Mammary epithelial cell (primary cell): ENCODE measurements around the gene ALK.

Source experiments
- EZH2 ChIP-seq: IDR thresholded peaks from 2 replicates; pipeline ENCODE4 v1.6.1; 2012; ENCODE audit warnings: low read length, inconsistent platforms, borderline replicate concordance
- TF ChIP-seq, protein P1 (sequence below), 2 donors: IDR thresholded peaks in 1 of 2; conservative IDR thresholded peaks in 1 of 2; 2 replicates each; pipeline ENCODE4 v1.5.1; 2011 to 2012; ENCODE audit warnings: inconsistent platforms in 2 of 2, low read length in 2 of 2, mild to moderate bottlenecking in 2 of 2, control low read depth in 1 of 2, low read depth in 1 of 2; ENCODE audit not compliant: insufficient read depth in 1 of 2; ENCODE audit errors: extremely low read depth in 1 of 2

DNA sequence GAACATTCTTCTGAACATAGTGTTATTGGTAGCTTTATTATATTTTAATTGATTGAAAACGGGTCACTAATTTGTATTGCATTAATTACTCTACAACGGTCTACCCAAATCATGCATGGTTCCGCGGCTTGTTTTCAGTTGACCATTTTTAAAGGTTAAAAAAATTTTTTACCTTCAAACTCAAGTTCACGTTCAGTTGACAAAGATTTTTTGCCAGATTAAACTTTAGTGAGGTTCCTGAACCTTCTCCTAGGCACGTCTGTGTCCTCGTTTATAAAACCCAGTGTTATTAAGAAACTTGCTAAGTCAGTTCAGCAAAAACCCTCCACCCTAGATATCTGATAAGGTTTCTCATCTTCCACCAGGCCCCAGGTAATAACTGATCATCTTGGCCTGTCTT is 331.2 kb downstream of the ALK start:
- TF ChIP-seq, protein P1, sequence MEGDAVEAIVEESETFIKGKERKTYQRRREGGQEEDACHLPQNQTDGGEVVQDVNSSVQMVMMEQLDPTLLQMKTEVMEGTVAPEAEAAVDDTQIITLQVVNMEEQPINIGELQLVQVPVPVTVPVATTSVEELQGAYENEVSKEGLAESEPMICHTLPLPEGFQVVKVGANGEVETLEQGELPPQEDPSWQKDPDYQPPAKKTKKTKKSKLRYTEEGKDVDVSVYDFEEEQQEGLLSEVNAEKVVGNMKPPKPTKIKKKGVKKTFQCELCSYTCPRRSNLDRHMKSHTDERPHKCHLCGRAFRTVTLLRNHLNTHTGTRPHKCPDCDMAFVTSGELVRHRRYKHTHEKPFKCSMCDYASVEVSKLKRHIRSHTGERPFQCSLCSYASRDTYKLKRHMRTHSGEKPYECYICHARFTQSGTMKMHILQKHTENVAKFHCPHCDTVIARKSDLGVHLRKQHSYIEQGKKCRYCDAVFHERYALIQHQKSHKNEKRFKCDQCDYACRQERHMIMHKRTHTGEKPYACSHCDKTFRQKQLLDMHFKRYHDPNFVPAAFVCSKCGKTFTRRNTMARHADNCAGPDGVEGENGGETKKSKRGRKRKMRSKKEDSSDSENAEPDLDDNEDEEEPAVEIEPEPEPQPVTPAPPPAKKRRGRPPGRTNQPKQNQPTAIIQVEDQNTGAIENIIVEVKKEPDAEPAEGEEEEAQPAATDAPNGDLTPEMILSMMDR (conservative IDR thresholded peaks at IDR 0.05 in 1 of 2, IDR thresholded peaks at IDR 0.05 in 1 of 2; ENCODE audit: extremely low read depth in 1 of 2, insufficient read depth in 1 of 2, low read depth in 1 of 2, low read length in 2 of 2), result no peak
- no peak for TF ChIP-seq EZH2
